Psoas muscle (tissue), 8 donors: ENCODE results near the gene PI4KB. TPM values are rescaled to one million over a fixed set of nuclear protein-coding genes. Genes with fewer than 3 reads are reported as not detected.

Experiments used
- ATAC-seq, 4 donors: fragments of 200-7000 bp; cut with Tn5 transposase; one replicate each; pipeline ENCODE4 v1.9.1; 2020; ENCODE audit warnings: moderate library complexity in 3 of 4, mild to moderate bottlenecking in 2 of 4
- DNase-seq, 2 donors: peaks; one replicate each; pipeline ENCODE4 v3.0.0-alpha.2; 2020
- H3K27ac ChIP-seq: fragments of 200-600 bp; one replicate; pipeline ENCODE4 v1.8.0; 2022
- H3K27me3 ChIP-seq, 3 donors: fragments of 200-600 bp in 1 of 3; one replicate each; pipeline versions ENCODE4 v1.6.1 to v1.8.0; 2013 to 2022; ENCODE audit warnings: low read length in 2 of 3, mild to moderate bottlenecking in 2 of 3, moderate library complexity in 1 of 3; ENCODE audit not compliant: insufficient read depth in 3 of 3
- H3K36me3 ChIP-seq, 2 donors: fragments of 200-600 bp in 1 of 2; one replicate each; pipeline versions ENCODE4 v1.6.1 to v1.8.0; 2013 to 2022; ENCODE audit warnings: low read depth in 1 of 2, mild to moderate bottlenecking in 1 of 2, moderate library complexity in 1 of 2; ENCODE audit not compliant: insufficient read depth in 1 of 2
- H3K4me1 ChIP-seq: fragments of 200-600 bp; one replicate; pipeline ENCODE4 v1.8.0; 2022
- H3K4me3 ChIP-seq: fragments of 200-600 bp; one replicate; pipeline ENCODE4 v1.8.0; 2022; ENCODE audit warnings: mild to moderate bottlenecking
- H3K9me3 ChIP-seq: fragments of 200-600 bp; one replicate; pipeline ENCODE4 v1.8.0; 2022
- WGBS, 3 donors: extraction: QIAGEN DNeasy Blood & Tissue Kit; methylation state at CpG; one replicate each; pipeline versions ENCODE4 v1.1.6 to v1.1.7; 2013; 5-methylcytosine and 5-hydroxymethylcytosine counted together
- intact Hi-C, 2 donors: fragments of 100-400 bp; cut with DNase I; formaldehyde crosslinking; loops; one replicate each; pipeline versions ENCODE4 v1.11.0 to v1.14.2; 2022
- long read RNA-seq, 2 donors: library from polyadenylated mRNA; unstranded; transcript quantifications; one replicate each; pipeline ENCODE4 v2.0.0, GENCODE V29; 2021
- polyA plus RNA-seq, 3 donors: library from polyadenylated mRNA; stranded (reverse); fragments of 200-250 nt; gene quantifications; one replicate each; pipeline ENCODE4 v1.2.3, GENCODE V29; 2013
- total RNA-seq, 4 donors: library from RNA; stranded (reverse); fragmentation: NEBNext Ultra II Directional in 2 of 4; extraction: Animal tissue kit (Norgen Biotek cat#: 25700) in 2 of 4; gene quantifications; one replicate each; pipeline versions ENCODE4 v1.2.1 to v1.2.4, GENCODE V29; 2021 to 2023
- TF ChIP-seq, protein P1 (sequence below): fragments of 200-600 bp; IDR thresholded peaks from one replicate; pipeline ENCODE4 v1.8.0; 2022; ENCODE audit warnings: antibody characterized with exemption
- donor health status: healthy with polysubstance abuse.
- donor health status: DM: no; HTN: no; CAD: no; lungs with moderate emphysema.
- donor health status: Bipolar disorder and iron deficiency.
- donor health status: healthy.
- donor health status: DM: yes; HTN: yes; CAD: no.
- donor health status: DM: no; HTN: no; CAD: no.
- donor health status: DM: no; HTN: no; CAD: no.
- donor health status: DM: yes; HTN: yes; CAD: no.

Gene PI4KB
- 10 to 100 TPM; 51.9 to 96.4 (median 78.8) TPM for total RNA-seq
- polyA plus RNA-seq, result 10 to 100 TPM; 42.6 to 66.3 (median 53.2) TPM
- long read RNA-seq, donor 1, transcript PI4KB-203 (11 exons, 3,934 nt), result major isoform, 12 of 86 reads
- long read RNA-seq, donor 1, partial matches to known transcripts, result 55 of 86 reads
- long read RNA-seq, donor 1, other reads (novel, unspliced or antisense), result 17 of 86 reads
- long read RNA-seq, donor 2, transcript PI4KB-203 (11 exons, 3,934 nt), result major isoform, 16 of 269 reads
- long read RNA-seq, donor 2, partial matches to known transcripts, result 195 of 269 reads
- long read RNA-seq, donor 2, other reads (novel, unspliced or antisense), result 45 of 269 reads

DNA sequence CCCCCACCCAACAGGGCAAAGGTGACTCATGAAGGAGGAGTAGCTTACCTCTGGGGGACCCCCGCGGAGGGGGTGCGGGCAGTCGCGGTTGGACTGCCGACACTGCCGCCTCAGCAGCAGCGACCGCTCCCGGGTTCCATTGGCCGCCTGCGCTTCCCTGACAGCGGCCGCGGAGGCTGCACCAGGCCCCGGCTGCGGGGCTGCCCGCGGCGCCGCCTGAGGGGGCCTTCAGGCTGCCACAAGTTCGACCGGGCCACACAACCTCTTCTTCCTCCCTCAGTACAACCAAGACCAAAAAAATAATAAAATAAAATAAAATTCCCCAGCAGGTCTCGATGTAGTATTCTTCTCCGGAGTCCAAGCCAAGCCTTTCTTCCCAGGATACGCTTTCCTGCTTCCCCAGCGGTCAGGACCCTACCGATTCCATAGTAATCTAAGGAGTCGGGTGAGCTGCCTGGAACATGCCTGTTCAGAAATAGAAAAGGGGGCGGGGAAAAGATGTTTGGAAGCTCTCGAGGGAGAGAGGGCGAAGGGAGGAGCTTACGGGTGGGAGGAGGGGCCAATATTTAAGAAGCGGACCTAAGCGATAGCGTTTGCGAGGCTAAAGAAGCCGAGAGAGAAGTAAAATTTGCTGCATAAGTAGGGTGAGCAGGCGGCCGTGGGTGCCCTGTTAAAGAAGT lies at the start of gene PI4KB:
Gene PI4KB (minus strand): TSS at position 194 of the 680 bp plus-strand sequence. CDS start 10,935 bp downstream, outside the sequence.
- Histone ChIP-seq H3K27ac (peak within 1 kb of the TSS; percentile 96), H3K36me3 (peaks cover 10 to 35% of the 10 kb centered on the region in 2 donors), H3K9me3 (no peaks in the 10 kb centered on the region), H3K27me3 (no peaks in the 10 kb centered on the region), H3K4me1 (peaks cover 25% of the 10 kb centered on the region), H3K4me3 (peak within 1 kb of the TSS; percentile 92)
- ATAC-seq (peak; percentile 97 to 98 (median 98)), DNase-seq (peak; percentile 85 to 90)
- TF ChIP-seq, protein P1, sequence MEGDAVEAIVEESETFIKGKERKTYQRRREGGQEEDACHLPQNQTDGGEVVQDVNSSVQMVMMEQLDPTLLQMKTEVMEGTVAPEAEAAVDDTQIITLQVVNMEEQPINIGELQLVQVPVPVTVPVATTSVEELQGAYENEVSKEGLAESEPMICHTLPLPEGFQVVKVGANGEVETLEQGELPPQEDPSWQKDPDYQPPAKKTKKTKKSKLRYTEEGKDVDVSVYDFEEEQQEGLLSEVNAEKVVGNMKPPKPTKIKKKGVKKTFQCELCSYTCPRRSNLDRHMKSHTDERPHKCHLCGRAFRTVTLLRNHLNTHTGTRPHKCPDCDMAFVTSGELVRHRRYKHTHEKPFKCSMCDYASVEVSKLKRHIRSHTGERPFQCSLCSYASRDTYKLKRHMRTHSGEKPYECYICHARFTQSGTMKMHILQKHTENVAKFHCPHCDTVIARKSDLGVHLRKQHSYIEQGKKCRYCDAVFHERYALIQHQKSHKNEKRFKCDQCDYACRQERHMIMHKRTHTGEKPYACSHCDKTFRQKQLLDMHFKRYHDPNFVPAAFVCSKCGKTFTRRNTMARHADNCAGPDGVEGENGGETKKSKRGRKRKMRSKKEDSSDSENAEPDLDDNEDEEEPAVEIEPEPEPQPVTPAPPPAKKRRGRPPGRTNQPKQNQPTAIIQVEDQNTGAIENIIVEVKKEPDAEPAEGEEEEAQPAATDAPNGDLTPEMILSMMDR, result no peak
- 0% methylated on average over 28 to 40 of the region's 40 CpGs for WGBS, 3 donors
- intact Hi-C loops, result loop anchor here (1.0 to 5.0 kb wide), 3 partner anchors 15 to 45 kb away; partner anchors contain the start of gene ZNF687 (in 1 of the 2)

DNA sequence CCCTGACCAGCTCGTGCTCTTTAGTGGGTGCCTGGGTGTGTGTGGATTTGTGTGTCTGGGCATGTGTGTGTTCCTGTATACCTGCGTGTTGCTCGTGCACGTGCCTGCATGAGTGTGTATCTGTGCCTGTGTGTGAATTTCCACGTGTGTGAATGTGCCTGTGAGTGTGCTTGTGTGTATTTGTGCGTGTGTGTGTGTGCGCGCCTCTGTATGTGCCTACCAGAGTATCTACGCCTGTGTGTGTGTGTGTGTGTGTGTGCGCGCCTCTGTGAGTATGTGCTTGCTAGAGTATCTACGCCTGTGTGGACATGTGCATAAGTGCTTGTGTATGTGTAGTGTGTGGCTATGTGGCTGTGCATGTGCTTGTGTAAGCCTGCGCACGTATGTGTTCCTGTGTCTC lies 46.0 kb upstream of the PI4KB start:
- no peaks in the 10 kb centered on the region for H3K27me3 ChIP-seq
- peaks cover 37% of the 10 kb centered on the region for H3K4me1 ChIP-seq
- H3K27ac ChIP-seq, result no peak overlapping the region
- no peak overlapping the region for H3K4me3 ChIP-seq
- TF ChIP-seq, protein P1, result no peak
- no peak for ATAC-seq
- 92 to 97% (median 94%) methylated on average over 14 of the region's 14 CpGs for WGBS, 3 donors
- intact Hi-C loops, result no loop called here
- H3K9me3 ChIP-seq, result no peaks in the 10 kb centered on the region
- peaks cover 0 to 10% of the 10 kb centered on the region in 2 donors for H3K36me3 ChIP-seq
- DNase-seq, result no peak

DNA sequence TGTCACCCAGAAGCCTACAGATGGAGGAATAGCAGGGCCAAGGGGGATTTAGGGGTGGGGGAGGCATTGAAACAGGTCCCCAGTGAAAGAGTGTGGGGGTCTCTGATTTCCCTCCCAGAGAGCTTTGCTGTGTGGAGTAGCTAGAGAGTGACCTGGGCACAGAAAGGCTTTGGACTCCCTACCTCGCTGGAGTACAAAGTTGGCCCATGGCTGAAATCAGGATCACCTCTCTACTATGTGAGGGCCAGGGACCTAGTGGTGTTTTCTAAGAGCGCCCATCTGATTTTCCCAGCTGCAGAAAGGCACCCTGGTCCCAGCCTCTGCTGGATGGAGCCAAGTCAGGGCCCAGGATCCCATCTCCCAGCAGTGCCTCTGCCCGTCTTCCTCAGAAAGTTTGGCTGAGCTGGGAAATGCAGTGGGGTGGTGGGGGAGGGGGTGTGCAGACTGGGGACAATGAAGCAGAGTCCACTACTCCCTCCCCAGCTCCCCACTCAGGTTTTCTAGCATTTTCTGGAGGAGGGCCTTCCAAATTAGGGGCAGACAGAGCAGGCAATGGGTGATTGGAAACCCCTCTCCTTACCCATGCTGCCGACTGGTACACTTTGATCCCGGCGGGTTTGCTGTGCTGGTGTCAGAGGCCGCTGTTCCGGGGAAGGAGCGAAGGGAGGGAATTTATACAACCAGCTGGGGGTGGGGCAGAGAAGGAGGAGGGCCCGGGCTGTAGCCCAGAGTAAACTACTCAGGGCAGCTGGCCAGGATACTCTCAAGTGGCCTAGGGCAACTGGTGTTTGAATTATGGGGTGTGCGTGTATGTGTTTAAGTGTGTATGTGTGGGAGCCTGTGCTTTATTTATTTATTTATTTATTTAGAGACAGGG lies 45.1 kb upstream of the PI4KB start, which contains the start of gene SELENBP1:
Gene SELENBP1 (minus strand): TSS at position 648 of the 877 bp plus-strand sequence. CDS start 64 bp downstream, at position 584.
- peak within 1 kb of the TSS; percentile 73 for H3K27ac ChIP-seq
- TF ChIP-seq, protein P1, result no peak
- peak; percentile 71 to 88 (median 86) for ATAC-seq
- intact Hi-C loops, result no loop called here
- H3K27me3 ChIP-seq, result no peaks in the 10 kb centered on the region
- DNase-seq, result peak; percentile 69 to 89
- H3K36me3 ChIP-seq, result peaks cover 0 to 17% of the 10 kb centered on the region in 2 donors
- WGBS, 3 donors, result 4 to 19% (median 10%) methylated on average over 11 of the region's 11 CpGs
- H3K9me3 ChIP-seq, result no peaks in the 10 kb centered on the region
- H3K4me3 ChIP-seq, result peak within 1 kb of the TSS; percentile 76
- H3K4me1 ChIP-seq, result peaks cover 44% of the 10 kb centered on the region

DNA sequence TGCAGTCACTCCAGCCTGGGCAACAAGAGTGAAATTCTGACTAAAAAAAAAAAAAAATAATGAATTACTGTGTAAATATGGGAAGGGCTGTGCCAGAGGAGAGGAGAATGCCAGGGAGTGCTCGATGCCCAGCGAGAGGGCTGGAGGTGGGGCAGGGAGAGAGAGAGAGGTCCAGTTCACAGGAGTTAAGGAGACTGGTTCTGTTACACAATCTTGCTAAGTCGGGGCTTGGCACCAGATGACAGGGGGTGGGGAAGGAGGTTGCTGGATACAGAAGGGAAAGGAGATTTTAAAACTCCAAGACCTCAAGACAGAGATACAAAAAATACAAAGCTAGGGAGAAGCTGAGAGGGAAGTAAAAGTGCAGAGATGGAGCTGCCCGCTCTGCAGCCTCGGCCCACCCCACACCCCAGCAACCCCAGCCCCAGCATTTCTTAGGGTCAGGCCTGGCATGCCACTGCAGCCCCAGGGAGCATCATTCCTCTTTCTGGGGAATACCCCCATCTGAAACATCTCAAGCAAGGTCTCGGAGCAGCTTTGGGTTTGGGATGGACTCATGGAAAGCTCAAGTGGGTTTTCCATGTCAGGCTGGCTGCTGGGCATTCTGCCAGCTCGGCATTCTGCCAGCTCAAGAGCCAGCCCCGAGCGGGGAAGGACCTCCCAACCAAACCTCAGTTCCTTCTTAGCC lies 44.3 kb upstream of the PI4KB start:
- 14 to 27% (median 16%) methylated on average over 9 of the region's 9 CpGs for WGBS, 3 donors
- intact Hi-C loops, result no loop called here

More for the DNA sequence above, 44.3 kb upstream of the PI4KB start:
- Histone ChIP-seq H3K9me3 (no peaks in the 10 kb centered on the region), H3K27ac (peak overlapping the region; percentile 73), H3K27me3 (no peaks in the 10 kb centered on the region), H3K36me3 (peaks cover 1 to 22% of the 10 kb centered on the region in 2 donors), H3K4me1 (peaks cover 44% of the 10 kb centered on the region), H3K4me3 (peak overlapping the region; percentile 76)
- peak; percentile 66 to 81 for DNase-seq
- TF ChIP-seq, protein P1, result no peak
- ATAC-seq, result peak; percentile 42 to 79 (median 66)
